DOHH2 (cell line): ENCODE results near the gene PRKN.

Experiments
- H3F3A ChIP-seq: fragments of 200-600 bp; sonication (generic), shearing (Covaris generic); 2 replicates; pipeline ENCODE4 v1.6.0; 2016; ENCODE audit warnings: antibody characterized with exemption, mild to moderate bottlenecking; ENCODE audit not compliant: control insufficient read depth, insufficient read depth
- H3K27ac ChIP-seq: fragments of 200-600 bp; sonication (generic); 2 replicates; pipeline ENCODE4 v1.5.1; 2014; ENCODE audit warnings: low read depth, mild to moderate bottlenecking, low read length, moderate library complexity
- H3K27me3 ChIP-seq: fragments of 200-600 bp; sonication (generic); 2 replicates; pipeline ENCODE4 v1.6.1; 2014; ENCODE audit warnings: mild to moderate bottlenecking, low read length, mixed read lengths; ENCODE audit not compliant: control insufficient read depth
- H3K36me3 ChIP-seq: fragments of 200-600 bp; sonication (generic); 2 replicates; pipeline ENCODE4 v1.6.1; 2014; ENCODE audit warnings: mild to moderate bottlenecking, low read length, moderate library complexity, mixed read lengths; ENCODE audit not compliant: control insufficient read depth
- H3K4me1 ChIP-seq: fragments of 200-600 bp; sonication (generic); 2 replicates; pipeline ENCODE4 v1.6.1; 2014; ENCODE audit warnings: mild to moderate bottlenecking, low read length, mixed read lengths; ENCODE audit not compliant: control insufficient read depth
- H3K4me2 ChIP-seq: fragments of 200-600 bp; sonication (generic); 2 replicates; pipeline ENCODE4 v1.6.0; 2014; ENCODE audit warnings: mild to moderate bottlenecking, low read length, moderate library complexity
- H3K4me3 ChIP-seq: fragments of 200-600 bp; sonication (generic); 2 replicates; pipeline ENCODE4 v1.5.1; 2014; ENCODE audit warnings: mild to moderate bottlenecking, low read length, mixed read lengths
- H3K79me2 ChIP-seq: fragments of 200-600 bp; sonication (generic); 2 replicates; pipeline ENCODE4 v1.6.1; 2014; ENCODE audit warnings: mild to moderate bottlenecking, low read length, mixed read lengths; ENCODE audit not compliant: control insufficient read depth
- H3K9me2 ChIP-seq: fragments of 200-600 bp; sonication (generic); replicated peaks from 2 replicates; pipeline ENCODE4 v1.6.1; 2014; ENCODE audit warnings: mild to moderate bottlenecking, low read length, mixed read lengths; ENCODE audit not compliant: control insufficient read depth
- H3K9me3 ChIP-seq: fragments of 200-600 bp; sonication (generic); 2 replicates; pipeline ENCODE4 v1.6.1; 2014; ENCODE audit warnings: antibody characterized with exemption, low read length, mixed read lengths; ENCODE audit not compliant: control insufficient read depth, insufficient read depth
- H4K20me1 ChIP-seq: fragments of 200-600 bp; sonication (generic); 2 replicates; pipeline ENCODE4 v1.6.0; 2014; ENCODE audit warnings: low read depth, mild to moderate bottlenecking, antibody characterized with exemption, low read length, moderate library complexity; ENCODE audit not compliant: control insufficient read depth, insufficient read depth
- CTCF ChIP-seq: fragments of 200-600 bp; sonication (generic); IDR thresholded peaks from one replicate; pipeline ENCODE4 v1.5.1; 2014; ENCODE audit warnings: antibody characterized with exemption, mild to moderate bottlenecking, low read depth, low read length; ENCODE audit not compliant: poor library complexity, severe bottlenecking
- EZH2phosphoT487 ChIP-seq: fragments of 200-600 bp; sonication (generic); IDR thresholded peaks from 2 replicates; pipeline ENCODE4 v1.6.1; 2017; ENCODE audit warnings: borderline replicate concordance, mild to moderate bottlenecking, antibody characterized with exemption, low read length, moderate library complexity, mixed read lengths

PRKN gene

GRCh38 chr6:161422710-161423680, 1304.6 kb downstream of the PRKN start:
- no peaks in the 10 kb centered on the region for H3K27me3 ChIP-seq
- no peak overlapping the region for H3K4me2 ChIP-seq
- no peaks in the 10 kb centered on the region for H3F3A ChIP-seq
- no peak overlapping the region for H3K4me3 ChIP-seq
- H3K36me3 ChIP-seq = no peaks in the 10 kb centered on the region
- H3K9me2 ChIP-seq = no peaks in the 10 kb centered on the region
- H3K79me2 ChIP-seq = no peaks in the 10 kb centered on the region
- TF ChIP-seq EZH2phosphoT487 = no peak
- TF ChIP-seq CTCF = no peak
- no peaks in the 10 kb centered on the region for H3K4me1 ChIP-seq
- H4K20me1 ChIP-seq = no peaks in the 10 kb centered on the region
- no peak overlapping the region for H3K27ac ChIP-seq
- no peaks in the 10 kb centered on the region for H3K9me3 ChIP-seq

GRCh38 chr6:161418463-161418945, 1309.1 kb downstream of the PRKN start:
- no peak overlapping the region for H3K27ac ChIP-seq
- H3K4me1 ChIP-seq = no peaks in the 10 kb centered on the region
- H3K4me2 ChIP-seq = no peak overlapping the region
- peak; percentile 75 for TF ChIP-seq CTCF
- TF ChIP-seq EZH2phosphoT487 = no peak
- H3K36me3 ChIP-seq = no peaks in the 10 kb centered on the region
- no peaks in the 10 kb centered on the region for H3K27me3 ChIP-seq
- H4K20me1 ChIP-seq = no peaks in the 10 kb centered on the region
- H3K4me3 ChIP-seq = no peak overlapping the region
- no peaks in the 10 kb centered on the region for H3K79me2 ChIP-seq
- no peaks in the 10 kb centered on the region for H3K9me3 ChIP-seq
- no peaks in the 10 kb centered on the region for H3K9me2 ChIP-seq
- no peaks in the 10 kb centered on the region for H3F3A ChIP-seq

- Histone ChIP-seq H3K9me3 (peaks cover 2% of the 10 kb centered on the region; the same call in 1 of the 2 replicates), H3K79me2 (no peaks in the 10 kb centered on the region), H4K20me1 (no peaks in the 10 kb centered on the region), H3K36me3 (no peaks in the 10 kb centered on the region), H3K27ac (no peak overlapping the region), H3F3A (no peaks in the 10 kb centered on the region), H3K4me2 (no peak overlapping the region), H3K27me3 (no peaks in the 10 kb centered on the region), H3K4me3 (no peak overlapping the region), H3K9me2 (no peaks in the 10 kb centered on the region), H3K4me1 (no peaks in the 10 kb centered on the region)
- TF ChIP-seq EZH2phosphoT487 (no peak), CTCF (no peak)
Measured at GRCh38 chr6:161417717-161418462, 1309.7 kb downstream of the PRKN start.
